ENCODE measurements around the gene DDX59.
A peak's percentile ranks its signal among the peaks of the same experiment; 100 is the strongest.
"Not testable (repeated sequence)": the region's sequence is repeated elsewhere in the genome, so short reads cannot be mapped to it uniquely, and the experiment has no call there.

Gene DDX59

DNA sequence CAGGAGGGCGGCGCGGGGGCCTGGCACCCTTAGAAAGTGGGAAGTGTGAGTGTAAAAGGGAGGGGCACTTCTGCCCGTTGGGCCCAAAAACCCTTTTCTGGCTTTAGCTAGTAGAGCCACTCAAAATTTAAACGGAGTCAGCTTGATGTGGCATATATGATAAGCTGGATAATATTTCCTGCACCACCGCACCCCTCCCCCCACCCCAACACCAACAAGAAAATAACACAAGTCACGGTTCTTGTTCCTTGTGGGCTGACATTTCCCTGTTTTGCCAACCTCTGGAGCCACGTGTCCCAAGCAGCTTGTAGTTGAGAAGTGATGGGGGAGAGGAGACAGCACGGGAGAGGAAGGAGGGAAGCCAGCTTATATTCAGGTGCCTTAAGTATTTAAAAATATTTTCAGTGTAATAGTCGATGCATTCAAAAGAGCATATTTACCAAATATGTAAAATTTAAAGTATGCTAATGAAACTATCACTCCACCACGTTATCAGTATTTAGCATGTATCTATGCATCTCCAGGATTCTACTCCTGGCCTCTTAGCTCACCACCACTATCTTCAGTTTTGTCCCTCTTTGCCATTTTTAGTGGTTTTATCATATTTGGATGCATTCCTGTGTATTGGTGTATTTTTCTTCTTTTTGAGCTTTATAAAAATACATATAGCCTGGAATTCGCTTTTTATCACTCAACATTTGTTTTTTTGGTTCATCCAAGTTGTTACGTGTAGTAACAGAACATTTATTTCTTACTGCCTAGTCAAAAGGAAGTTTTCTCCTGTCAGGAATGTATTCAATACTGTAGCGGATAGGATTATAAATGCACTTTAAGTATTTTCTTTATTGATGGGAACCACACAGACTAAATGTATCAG, 773 bp upstream of the DDX59 start:
- DNase-seq (ENCODE audit: low spot score), result peak; percentile 49

DNA sequence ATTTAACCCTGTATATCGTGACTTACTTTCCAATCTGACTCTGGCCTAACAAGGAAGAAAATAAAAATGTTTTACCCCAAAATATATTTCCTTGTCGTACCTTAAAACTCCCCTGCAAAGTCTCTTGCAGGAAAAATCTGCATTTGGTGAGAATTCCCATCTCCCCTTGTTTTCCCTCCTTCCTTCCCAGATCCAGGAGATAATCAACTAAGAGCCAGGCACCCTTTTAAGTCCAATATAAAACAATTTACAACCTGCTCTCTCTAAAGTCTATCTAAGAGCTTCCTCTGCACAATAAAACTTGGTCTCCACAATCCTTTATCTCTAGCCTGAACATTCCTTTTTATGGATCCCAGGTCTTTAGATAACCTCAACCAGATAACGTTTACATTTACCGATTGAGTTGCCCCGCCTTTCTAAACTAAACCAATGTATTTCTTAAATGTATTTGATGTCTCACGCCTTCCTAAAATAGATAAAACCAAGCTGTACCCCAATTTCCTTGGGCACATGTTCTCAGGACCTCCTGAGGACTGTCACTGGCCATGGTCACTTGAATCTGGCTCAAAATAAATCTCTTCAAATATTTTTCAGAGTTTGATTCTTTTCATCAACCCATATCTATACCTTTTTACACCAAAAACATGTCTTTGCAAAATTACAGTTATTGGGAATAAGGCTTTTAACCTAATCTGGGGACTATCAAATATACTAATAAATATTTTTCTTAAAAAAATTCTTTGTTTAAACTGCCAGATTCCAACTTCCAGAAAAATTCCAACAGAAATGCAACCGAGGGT, 993 bp downstream of the DDX59 start:
- no peak for DNase-seq (ENCODE audit: low spot score)

DNA sequence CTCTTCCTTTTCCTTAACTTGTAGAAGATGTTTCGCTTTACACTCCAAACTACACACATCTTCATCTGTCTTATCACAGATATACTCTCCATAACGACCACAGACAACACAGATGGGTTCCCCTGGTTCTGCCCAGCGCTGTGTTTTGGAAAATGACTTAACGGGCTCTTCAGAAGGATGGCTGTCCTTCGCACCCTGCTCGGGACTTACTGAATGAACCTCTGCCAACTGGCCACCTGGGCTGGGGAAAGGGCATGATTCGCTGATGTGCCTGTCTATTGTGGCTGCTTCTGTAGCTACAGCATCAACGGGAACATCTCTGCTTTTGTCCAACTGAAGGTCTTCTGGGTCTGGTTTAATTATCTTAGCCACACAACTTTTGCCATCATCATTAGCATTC, 3.4 kb downstream of the DDX59 start:
- no peak for DNase-seq (ENCODE audit: low spot score)

DNA sequence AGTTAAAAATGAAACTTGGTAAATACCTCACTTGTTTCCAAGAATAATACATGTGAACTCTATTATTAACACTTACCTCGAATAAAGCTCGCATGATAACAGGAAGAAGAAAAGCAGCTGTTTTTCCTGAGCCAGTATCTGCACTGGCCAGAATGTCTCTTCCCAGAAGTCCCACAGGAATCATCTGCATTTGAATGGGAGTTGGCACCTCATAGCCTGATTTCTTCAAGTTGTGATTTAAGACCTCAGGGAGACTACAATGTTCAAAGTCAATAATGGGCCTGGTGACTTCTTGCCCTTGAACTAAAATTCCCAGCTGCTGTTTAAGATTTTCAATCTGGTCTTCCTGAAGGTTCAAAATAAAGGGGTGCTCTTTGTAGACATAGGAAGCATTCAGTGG, 3.8 kb downstream of the DDX59 start:
- DNase-seq (ENCODE audit: low spot score), result no peak

DNA sequence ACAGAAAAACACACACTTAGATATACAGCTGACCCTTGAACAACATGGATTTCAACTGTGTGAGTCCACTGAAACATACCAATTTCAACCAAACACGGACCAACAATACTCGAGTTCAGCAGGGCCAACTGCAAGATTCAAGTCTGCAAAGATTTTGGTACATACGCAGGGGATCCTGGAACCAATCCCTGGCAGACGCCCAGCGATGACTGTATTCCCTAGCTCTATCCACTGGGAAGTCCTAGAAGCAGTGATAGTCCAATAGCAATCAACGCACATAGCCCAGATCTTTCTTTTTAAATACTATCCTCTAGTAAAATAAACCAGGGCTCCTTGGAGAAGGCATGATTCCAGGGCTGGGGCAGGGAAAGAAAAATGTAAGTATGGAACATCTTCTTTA, 9.0 kb downstream of the DDX59 start:
- DNase-seq (ENCODE audit: low spot score), result no peak

DNA sequence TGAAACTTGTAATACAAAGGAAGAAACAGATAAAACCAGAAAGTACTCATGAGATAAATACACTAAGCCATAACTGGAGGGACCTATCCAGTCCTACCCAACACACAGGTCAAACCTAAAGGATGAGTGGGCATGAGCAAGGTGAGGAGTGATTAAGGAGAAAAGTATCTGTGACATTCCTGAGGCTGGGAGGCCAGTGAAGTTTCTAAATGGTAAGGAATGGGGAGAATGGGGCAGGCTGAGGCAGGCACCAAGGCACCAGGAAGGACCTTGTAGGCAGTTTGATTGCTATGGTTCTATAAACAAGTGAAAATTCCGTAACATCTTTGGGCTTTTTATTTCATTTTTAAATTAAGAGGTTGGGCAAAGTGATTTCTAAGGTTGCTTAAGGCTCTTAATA, 10.4 kb downstream of the DDX59 start:
- DNase-seq (ENCODE audit: low spot score), result peak; percentile 10

DNA sequence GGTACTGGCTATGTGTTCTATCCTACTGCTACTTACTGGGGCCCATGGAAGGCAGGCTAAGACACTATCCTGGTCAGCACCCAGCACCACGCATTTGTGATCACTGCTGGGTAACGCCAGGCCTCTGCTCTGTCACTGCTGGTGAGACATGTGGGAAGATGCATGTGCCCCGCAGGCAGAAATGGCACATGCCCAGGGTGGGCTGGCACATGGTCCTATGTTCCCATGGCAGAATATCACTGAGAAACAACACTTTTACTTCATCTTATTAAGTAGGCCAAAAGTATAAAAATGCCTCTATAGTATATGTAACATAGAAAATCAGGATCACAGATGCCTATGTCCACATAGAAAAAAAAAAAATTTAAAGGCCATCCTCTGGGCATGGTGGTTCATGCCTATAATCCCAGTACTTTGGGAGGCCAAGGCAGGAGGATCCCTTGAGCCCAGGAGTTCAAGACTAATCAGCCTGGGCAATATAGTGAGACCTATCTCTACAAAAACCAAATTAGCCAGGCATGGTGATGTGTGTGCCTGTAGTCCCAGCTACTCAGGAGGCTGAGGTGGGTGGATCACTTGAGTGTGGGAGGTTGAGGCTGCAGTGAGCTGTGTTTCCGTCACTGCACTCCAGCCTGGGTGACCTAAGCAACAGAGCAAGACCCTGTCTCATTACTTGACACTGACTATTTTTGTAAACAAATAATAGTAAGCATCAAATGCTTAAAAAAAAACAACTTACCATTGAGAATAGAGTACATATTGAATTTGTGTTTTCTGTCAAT, 11.5 kb downstream of the DDX59 start:
- DNase-seq (ENCODE audit: low spot score), result no peak

DNA sequence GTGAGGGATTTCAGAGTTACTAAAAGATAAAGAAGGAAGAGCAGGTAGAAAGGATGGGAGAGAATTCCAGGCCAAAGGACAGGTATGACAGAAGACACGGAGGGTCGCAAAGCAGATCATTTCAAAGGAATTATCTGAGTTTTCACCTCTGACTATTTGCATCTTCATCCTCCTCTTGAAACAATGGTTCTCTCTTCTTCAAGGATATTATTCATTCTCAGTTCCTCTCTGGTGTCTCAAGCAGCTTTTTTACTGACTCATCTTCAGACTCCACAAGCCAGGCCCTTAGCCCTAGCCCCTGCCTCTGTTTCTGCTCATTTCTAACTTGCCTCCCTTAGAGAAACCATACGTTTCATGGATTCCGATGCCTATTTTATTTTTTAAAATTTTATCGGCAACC, 15.0 kb downstream of the DDX59 start:
- DNase-seq (ENCODE audit: low spot score), result no peak

DNA sequence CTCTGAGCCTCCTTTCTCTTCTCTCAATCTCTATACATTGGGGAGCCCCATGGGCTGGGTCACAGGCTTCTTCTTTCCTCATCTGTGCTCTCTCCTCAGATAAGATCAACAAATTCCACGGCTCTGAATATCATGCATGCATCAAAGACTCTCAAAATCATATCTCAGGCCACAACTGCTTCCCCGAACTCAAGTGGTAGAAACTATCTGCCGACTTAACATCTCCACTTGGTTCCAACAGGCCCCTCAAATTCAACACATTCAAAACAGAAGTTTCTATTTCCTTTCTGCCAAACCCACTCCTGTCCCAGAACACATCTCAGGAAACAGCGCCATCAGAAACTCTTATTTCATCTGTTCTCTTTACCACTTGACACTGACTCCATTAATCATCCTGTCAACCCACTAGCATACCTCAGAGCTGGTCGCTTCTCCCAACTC, 16.7 kb downstream of the DDX59 start:
- DNase-seq (ENCODE audit: low spot score), result no peak

DNA sequence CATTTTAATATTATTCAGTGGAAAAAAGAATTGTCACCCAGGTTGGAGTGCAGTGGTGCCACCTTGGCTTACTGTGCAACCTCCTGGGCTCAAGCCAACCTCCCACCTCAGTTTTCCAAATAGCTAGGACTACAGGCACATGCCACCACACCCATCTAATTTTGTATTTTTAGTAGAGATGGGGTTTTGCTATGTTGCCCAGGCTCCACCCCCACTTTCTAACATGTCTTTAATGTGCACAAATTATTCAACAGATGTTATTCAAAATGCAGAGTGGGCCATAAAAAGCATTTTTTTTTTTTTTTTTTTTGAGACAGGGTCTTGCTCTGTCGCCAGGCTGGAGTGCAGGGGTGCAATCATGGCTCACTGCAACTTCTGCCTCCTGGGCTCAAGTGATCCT, 17.3 kb downstream of the DDX59 start:
- DNase-seq (ENCODE audit: low spot score), result no peak

DNA sequence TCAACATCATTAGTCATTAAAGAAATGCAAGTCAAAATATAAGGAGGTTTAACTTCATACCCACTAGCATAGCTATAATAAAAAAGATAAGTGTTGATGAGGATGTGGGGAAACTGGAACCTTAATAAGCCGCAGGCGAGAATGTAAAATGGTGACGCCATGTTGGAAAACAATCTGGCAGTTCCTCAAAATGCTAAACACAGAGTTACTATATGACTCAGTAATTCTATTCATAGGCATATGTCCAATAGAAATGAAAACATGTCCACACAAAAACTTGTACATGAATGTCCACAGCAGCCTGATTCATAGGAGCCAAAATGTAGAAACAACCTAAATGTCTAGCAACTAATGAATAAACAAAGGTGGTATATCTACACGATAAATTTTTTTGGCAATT, 23.2 kb downstream of the DDX59 start:
- no peak for DNase-seq (ENCODE audit: low spot score)

DNA sequence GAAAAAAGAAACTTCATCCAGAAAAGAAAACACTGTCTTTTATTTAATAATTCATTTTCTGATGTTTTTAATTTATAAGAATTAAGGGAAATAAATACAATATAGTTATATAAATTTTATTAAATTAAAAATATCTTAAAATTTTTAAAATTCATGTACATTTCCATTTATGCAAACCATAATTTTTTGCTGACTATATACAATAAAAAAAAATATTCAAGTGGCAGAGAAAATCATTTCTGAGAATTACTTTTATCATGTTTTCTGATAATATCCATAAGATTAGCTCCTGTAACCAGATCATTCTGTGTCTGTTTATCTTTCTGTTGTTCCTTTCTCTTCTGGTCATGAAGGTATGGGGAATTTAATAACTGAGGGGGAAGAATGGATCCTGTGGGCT, 25.7 kb downstream of the DDX59 start:
- no peak for DNase-seq (ENCODE audit: low spot score)

DNA sequence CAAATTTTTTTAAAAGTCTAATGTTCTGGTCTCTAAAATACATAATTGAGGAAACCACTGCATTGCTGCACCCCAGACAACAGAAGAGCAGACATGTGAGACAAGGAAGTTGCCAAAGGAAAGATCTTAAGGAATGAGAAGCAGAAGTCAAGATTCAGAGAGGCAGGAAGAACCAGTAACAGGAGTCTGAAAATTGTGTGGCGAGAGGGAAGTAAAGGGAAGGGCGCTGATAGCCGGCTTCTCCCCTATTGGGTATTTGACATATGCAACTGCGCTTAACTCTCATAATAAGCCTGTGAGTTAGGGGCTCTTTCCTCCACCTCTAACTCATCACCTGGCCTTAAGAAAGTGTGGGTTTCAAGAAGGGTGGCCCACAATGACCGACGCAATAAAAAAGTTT, 27.2 kb downstream of the DDX59 start:
- no peak for DNase-seq (ENCODE audit: low spot score)

DNA sequence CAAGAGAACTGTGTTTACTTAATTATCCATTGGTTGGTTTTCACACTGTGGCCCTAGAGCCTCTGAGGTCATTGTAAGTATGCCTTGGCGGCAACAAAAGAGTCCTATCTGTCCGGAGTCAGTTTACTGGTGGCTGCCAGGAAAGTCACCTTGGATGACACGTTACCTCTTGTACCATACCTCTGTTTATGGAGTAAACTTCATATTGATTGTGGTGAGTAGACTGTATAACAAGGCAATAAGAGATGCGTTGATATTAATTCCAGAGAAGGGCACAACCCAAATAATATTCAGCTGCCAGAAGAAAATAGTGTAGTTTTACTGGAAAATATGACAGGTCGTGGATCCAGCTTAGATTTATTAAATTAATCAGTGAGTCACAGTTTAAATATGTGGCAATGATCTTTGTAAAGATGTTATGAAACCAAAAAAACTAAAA, 28.7 kb downstream of the DDX59 start:
- DNase-seq (ENCODE audit: low spot score), result no peak

DNA sequence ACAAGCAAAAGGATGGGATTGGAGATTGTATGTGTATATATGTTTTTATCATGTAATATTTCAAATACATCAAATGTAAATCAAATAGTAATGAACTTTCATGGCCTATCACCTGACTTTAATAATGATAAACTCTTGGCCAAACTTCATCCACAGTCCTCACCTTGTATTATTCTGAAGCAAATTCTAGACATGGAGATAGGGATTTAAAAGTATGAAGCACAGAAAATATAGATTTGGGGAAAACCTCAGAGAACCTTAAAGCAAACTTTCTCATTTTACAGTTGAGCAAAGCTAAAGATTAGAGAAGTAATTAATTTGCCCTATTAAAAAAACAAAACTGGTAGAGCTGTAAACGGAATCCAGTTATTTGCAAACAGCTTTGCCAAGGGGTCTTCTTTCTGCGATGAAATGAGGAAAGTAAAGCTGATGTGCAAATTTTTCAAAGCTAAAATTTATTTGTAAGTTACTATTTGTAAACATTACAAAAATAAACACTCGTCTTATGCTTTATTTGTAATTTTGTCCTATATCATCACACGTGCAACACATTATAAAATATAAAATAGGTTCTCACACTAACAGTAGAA, 29.2 kb downstream of the DDX59 start:
- DNase-seq (ENCODE audit: low spot score), result no peak

DNA sequence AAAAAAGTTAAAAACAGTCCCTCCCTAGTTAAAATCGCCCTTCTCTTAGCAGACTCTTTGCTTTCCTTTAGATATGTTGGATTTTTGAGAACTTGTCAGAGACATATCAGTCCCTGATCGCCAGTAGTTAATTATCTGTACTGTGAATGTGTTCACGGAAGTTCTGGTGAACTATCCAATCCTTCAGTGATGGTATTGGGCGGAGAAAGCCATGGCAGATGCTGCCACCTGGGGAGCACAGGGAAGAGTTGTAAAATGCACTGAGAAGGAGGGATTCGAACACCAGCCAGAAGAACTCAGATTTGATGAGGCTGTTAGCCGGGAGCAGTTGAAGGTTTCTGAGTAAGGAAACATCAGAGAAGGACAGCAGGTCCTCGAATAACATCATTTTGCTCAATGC, 31.6 kb downstream of the DDX59 start:
- DNase-seq (ENCODE audit: low spot score), result no peak

DNA sequence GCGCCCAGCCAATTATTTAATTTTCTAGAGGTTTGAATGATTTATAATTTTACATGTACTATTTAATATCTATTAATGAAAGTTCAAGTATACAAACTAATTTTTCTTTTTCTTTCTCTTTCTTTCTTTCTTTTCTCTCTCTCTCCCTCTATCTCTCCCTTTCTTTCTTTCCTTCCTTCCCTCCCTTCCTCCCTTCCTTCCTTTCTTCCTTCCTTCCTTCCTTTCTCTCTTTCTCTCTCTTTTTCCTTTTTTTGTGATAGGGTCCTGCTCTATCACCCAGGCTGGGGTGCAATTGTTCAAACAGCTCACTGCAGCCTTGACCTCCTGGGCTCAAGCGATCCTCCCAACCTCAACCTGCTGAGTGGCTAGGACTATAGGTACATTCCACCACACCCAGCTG, 33.0 kb downstream of the DDX59 start:
- no peak for DNase-seq (ENCODE audit: low spot score)

DNA sequence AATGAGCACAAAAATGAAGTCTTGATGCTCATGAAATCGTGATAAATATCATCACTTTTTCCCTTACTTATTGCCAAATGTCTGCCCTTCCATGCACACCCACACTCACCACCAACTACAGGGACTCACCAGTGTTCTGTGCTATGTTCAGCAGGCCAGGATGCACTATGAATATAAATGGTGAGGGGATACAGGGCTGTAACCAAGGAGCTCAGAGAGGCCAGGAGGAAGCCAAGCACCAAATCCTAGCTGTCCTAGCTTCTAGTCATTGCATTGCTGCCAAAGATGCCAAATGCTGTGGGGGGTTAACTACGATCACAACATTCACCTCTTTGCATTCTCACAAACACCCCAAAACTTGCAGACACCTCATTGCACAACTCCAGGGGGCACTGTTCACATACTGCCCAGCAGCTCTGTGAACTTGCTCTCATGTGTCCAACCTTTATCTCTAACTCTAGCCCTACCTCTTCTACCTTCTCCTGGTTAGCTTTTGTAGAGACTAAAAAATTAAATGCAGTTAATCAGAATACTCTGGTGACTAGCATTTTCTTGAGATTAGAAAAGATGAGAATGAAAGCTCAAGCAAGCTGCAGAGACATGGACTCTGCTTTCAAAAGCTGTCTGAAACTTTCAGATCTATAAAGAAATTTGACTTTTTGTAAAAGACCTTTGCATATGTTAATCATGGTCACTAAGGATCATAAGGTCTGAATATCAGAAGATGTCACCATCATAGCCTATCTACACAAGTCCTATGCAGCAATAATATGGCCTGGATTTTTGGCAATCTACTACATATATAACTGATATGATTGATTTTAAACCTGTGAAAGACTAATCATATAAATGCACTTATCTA, 35.2 kb downstream of the DDX59 start:
- DNase-seq (ENCODE audit: low spot score), result no peak

DNA sequence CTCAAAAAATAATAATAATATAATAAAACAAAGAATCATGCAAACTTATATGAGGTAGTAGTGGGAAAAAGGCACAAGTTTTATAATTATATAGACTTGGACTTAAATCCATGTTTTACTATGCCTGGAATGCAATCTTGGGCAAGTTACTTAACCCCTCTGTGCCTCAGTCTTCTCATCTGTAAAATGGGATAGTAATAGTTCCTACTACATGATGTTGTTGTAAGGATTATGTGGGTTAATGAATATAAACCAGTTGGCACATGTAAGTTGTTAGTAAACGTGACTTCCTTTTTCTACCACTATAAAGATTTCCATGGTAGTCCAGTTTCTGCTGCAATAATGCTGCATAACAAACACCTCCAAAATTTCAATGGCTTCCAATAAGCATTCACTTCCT, 38.3 kb downstream of the DDX59 start:
- no peak for DNase-seq (ENCODE audit: low spot score)

DNA sequence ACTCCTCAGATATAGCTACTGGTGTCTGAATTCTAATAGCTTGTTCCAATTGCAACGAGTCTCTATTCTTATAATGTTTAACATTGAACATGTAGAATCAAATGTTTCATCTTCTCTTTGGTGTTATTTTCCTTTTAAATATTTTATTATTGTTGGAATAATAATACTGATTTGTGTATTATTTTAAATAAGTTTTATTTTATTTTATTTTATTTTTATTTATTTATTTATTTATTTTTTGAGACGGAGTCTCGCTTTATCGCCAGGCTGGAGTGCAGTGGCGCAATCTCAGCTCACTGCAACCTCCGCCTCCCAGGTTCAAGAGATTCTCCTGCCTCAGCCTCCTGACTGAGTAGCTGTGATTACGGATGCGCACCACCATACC, 39.2 kb downstream of the DDX59 start:
- not testable (repeated sequence) for DNase-seq (ENCODE audit: low spot score)

DNA sequence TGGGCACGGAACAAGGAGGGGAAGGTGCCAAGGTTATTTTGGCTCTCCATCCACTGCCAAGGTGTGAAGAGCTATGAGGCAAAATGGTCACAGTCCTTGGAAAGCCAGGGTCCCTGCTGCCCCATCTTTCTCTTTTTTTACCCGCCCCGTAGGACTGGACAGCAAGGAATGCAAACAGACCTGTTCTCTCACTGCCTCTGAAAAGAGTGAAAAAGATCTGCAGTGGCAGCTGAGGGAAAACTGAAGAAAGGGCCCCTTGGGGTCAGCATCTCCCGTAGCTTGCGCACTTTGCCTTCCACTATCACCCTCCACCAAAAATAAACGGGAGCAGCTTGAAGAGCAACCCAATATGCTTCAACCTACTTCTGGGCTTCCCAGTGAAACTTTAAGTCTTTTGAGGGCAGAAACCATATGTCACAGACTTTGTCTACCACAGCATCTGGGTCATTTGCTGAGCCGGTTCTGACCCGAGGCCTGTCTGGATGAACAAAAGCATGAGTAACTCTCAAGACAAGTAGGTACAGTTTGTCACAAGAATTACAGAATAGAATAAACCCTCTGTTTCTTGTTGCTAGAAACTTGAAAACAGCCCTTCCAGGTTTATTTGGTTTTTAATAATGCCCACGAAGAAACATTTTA, 39.7 kb downstream of the DDX59 start:
- DNase-seq (ENCODE audit: low spot score), result no peak
